OCI-M2 (cell line): ENCODE measurements around the gene KLHL29.
"Not testable (repeated sequence)": the region's sequence is repeated elsewhere in the genome, so short reads cannot be mapped to it uniquely, and the experiment has no call there.

Experiments
- DNase-seq: peaks from one replicate; lab custom pipeline; 2025; ENCODE audit not compliant: unreplicated experiment; lab: John Stamatoyannopoulos, UW

KLHL29 gene

DNA sequence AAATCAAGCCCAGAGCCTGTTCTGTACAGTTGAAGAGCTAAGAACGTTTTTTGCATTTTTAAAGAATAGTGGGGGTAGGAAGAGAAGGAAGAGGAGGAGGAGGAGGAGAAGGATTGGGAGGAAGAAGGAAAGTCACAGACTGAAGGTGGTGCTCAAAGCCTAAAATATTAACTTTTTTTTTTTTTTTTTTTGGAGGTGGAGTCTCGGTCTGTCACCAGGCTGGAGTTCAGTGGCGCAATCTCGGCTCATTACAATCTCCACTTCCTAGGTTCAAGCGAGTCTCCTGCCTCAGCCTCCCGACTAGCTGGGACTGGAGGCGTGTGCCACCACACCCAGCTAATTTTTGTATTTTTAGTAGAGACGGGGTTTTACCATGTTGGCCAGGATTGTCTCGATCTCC, 18.3 kb upstream of the KLHL29 start:
- no peak for DNase-seq

DNA sequence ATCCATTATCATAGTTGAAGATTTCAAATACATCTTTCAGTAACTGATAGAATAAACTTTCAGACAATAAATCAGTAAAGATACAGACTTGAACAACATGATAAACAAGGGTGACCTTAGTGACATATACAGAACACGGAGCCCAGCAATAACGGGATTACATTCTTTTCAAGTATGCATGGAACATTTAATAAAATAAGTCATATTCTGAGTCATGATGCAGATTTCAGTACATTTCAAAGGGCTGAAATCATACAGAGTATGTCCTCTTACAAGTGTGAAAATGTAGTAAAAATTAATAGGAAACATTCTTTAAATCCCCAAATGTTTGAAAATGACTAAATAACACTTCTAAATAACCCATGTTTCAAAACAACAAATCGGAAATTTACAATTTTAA, 17.2 kb upstream of the KLHL29 start:
- no peak for DNase-seq

DNA sequence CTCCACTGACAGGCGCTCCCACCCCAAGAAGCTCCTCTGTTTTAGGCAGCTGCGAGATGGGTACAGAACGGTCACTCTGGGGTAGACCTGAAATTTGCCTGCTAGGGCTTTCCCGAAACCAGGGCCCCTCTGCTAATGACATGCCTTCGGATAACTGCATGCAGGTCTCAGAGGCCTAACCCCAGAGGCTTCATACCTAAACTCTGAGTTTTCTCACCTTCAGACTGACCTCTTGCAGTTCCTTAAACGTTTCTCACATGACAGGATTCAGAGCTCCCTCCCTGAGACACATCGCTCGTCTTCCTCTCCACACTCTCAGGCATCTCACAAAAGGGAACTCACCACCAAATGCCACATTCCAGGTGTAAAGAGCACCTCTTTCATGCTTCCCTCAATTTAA, 11.3 kb upstream of the KLHL29 start:
- DNase-seq, result no peak

DNA sequence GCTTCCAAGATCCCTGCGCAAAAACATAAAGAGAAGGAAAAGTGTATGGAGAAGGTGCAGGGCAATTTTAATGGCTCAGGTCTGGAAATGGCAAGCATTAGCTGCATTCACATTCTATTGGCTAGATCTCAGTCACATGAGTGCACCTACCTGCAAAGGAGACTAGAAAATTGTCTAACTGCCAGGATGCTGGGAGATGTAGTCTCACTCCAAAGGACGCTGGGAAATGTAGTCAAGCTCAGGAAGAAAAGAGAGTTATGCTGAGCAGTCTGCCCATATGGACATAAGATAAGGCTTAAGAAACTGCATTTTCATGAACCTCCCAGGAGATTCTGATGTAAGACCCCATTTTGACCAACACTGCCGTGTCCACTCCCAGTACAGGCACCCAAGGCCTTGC, 9.5 kb upstream of the KLHL29 start:
- no peak for DNase-seq

DNA sequence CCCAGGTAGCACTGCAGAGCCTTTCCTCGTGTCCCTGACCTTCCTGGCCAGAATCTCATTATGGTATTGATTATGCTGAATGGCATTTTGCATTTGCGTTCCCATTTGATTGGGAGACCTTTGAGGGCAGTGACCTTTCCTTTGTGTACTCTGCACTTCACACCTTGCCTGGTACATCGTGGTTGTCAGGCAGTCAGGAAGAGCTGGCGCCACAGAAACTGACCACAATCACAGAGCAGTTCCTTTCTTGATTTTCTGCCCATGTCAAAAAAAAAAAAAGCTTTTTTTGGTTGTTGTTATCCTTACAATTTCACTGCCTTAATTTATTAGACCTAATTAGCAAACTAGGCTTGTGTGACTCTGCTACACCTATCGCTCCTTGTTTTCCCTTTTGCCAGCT, 8.9 kb upstream of the KLHL29 start:
- no peak for DNase-seq

DNA sequence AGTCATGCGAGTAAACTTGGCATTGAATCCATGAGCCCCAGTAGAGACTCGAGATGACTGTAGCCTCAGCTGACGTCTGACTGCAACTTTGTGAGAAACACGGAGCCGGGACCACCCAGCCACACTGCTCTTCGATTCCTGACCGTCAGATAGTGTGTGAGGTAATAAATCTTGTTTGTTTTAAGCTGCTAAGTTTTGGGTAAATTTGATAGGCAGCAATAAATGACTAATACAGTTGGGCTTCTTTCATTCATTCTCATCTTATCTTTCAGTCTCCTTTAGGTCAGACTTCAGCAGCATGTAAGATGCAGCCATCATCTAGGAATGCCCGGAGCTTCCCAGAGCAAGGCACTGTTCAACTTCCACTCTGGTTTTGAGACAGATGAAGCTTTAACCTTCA, 8.0 kb upstream of the KLHL29 start:
- DNase-seq, result no peak

DNA sequence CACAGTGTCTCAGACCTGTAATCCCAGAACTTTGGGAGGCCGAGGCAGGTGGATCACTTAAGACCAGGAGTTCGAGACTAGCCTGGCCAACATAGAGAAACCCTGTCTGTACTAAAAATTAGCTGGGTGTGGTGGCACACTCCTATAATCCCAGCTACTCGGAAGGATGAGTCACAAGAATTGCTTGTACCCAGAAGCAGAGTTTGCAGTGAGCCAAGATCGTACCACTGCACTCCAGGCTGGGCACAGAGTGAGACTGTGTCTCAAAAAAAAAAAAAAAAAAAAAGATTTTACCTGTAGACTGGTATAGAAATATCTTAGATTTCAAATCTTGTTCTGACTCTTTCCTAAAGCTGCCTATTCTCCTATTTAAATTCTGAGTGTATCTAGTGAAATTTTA, 7.2 kb upstream of the KLHL29 start:
- DNase-seq, result no peak

DNA sequence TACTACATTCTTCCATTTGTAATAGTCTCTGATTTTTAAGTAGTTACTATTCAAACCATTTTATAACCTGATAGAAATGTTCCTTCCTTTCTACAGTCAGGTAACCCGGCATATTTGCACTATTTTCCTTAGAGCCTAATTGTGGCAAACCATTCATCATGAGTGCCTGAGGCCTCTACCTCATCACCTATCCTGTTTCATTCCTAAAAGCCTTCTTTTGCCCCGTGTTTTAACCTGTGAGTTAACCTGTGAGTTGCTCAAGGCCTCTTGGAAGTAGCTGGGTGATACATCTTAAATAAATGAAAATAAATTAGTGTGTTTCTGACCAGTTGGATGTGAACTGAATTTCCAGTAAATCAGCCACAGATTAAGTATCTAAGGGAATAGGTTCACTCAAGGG, 6.5 kb upstream of the KLHL29 start:
- no peak for DNase-seq

DNA sequence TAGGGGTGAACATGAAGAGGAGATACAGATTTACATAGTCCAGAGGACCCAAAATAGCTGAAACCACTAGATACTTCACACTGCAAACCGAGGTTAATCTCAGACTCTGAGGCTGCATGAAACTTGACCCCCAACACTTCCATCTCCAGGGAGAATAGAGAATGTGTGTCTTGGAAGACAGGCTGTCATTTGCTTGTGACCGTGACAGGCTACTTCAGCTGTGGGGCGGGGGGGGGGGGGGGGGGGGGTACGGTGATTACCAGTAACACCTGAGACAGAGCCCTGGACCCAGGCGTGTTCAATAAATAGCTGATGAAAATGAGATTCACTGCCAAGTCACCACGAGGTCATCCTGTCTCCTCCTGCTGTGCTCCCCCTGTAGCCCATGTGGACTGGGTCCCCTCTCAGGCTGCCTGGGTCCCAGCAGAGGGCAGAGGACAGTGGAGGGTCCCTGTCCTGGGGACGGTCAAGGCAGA, 5.7 kb upstream of the KLHL29 start:
- DNase-seq, result no peak

DNA sequence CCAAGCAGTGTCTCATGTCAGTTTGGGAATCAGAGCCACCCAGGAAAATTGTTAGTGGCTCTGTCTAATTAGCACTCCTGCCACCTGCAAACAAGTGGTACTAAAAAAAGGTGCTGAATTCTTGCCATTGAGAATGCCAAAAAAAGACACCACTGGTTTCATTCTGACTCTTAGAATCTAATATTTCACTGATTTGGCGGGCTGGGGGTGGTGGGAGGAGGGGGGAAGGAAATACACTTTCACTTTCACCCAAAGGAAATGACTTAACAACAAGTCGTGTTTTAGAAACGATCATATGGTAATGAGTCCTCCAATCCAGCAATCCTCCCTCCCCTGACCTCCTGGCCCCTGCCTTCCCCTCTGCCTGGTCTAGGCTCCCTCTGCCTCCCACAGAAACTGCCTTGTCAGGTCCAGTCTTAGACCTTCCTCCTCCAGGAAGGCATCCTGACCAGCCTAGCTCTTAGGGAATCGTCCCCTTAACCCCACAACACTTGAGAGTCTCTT, 4.4 kb upstream of the KLHL29 start:
- DNase-seq, result no peak

DNA sequence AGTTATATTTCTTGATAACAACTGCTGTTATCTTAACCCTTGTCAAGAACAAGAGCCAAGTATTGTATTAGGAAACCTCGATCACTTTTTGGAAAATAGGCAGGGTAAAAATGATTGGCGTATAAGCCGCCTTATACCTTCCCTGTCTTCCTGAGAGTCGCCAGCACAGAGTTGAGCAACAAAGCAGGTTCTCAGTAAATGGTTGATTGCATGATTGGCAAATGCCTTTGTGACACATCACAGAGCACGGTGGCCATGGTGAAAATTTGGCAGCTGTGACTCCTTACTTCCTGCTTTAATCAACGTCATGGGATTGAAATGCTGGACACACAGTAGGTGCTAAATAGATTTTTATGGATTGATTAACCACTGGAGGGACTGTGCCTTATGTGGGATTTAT, 3.9 kb upstream of the KLHL29 start:
- no peak for DNase-seq

DNA sequence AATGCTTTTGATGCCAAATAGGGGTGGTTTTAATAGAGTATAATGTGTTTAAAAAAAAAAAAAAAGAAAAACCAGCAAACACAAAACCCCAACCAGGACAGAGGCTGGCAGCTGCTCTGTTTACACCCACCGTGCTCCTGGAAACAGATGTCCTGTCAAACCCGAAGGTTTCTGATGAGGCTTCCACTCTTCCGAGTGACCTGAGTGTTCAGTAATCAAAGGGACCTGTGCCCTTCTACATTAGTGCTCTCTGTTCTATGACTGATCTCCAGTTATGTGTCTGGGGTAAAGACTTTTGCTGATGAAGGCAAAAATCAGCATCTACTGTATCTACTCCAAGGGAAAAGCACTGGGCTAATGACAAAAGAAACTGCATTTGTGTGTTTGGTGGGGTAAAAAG, 3.5 kb upstream of the KLHL29 start:
- no peak for DNase-seq

DNA sequence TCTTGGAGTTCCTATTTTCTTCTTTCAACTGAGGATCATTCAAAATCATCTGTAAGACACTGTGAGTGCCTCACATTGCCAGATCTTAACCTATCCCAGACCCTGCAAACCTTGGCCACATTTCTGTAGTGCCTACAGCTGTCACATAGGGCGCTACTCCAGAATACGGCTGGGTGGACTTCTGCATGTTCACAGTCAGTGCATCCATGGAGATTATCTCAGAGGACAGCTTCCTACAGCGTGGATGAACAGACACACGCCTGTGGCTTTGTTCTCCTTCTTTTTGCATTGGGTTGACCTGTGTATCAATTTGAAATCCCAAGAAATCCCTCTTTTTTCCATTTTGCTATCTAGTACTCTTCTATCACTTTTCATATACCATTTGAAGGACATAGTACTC, 1.9 kb upstream of the KLHL29 start:
- no peak for DNase-seq

DNA sequence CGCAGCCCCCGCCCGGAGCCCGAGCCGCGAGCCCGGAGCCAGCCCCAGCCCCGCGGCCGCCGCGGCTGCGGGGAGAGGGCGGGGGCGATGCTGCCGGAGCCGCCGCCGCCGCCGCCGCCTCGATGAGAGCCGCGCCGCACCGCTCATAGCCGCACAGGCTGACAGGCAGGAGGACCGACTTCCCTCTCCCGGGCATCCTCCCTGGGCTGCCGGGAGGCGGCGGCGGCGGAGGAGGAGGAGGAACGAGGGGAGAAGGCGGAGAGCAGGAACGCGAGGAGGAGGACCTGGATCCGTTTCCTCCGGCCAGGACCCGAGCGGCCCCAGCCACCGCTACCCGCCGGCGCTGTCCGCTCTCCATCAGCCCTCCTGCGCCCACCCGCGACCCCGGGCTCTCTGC, 370 bp downstream of the KLHL29 start:
- no peak for DNase-seq

DNA sequence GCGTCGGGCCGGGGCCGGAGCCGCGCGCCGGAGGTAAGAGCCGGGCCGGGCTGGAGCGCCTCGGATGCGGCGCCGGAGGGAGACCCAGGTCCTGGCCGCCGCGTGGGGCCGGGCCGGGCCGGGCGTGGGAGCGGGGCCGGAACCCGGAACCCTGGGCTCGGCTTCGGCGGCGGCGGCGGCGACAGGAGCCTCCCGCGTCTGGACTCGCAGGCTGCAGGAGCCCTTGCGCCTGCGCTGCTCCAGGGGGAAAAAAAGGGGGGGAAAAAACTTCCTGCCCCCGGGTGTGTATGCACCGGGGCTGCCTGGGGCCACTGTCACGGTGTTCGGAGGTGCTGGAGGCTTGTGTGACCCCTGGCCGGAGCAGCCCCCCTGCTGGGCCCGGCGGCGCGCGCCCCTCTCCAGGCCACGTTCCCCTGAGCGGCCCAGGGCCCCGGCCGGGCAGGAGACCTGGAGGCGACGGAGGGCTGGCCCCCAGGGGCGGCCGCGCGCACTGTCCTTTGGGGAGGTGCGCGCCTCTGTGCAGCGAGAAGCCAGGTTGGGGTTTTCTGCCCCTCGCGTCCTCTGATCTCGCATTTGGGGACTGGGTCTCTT, 864 bp downstream of the KLHL29 start:
- no peak for DNase-seq

DNA sequence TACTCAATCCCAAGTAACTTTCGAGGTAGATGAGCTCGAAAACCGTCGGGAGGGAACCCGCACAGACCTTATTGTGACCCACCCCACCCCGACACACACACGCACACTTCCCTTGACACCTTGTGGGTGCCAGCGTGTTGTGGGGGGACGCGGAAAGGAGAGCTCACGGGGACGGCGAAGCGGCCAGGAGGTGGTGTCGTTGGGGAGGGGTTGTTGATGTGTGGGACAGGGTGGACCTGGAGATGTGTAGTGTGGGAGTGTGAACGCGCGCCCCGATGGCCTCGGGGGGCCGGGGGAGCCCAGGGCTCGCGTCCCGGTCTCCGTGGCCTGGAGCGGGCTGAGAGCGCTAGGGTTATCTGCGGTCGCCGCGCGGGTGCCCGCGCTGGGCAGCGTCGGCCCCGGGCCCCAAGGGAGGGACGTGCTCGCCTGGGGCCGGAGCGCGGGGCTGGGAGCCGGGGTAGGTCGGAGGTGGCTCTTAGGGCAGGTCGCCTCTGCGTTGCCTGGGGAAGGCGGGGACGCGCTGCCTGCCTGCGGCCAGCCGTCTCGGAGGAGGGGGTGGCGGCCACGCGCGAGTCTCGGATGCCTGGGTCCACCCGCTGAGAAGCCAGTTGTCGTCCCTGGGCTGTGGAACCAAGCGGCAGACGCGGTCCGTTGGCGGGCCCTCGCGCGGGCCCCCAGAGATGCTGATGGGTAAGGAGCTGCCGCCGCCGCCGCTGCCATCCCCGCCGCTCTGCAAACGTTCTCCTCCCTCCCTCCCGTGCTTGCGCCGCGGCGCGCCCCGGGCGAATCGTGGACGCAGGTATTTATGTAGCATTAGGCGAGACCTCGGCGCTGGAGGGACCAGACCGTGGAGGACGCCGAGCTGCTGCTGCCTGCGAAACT, 1.6 kb downstream of the KLHL29 start:
- DNase-seq, result no peak

DNA sequence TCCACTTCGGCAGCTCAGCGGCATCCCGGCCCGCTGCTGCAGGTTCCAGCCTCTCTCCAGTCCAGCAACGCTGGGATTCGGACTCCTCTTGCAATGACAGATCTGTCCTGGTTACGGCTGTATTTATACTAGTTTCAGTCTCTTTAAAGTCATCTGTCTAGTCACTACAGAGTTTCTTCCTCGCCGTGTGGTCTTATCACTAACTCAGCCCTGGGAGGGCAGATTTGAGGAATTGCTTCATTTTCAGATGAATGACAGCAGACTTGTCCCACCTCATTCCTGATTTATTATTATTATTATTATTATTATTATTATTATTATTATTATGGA, 2.2 kb downstream of the KLHL29 start:
- DNase-seq, result no peak

DNA sequence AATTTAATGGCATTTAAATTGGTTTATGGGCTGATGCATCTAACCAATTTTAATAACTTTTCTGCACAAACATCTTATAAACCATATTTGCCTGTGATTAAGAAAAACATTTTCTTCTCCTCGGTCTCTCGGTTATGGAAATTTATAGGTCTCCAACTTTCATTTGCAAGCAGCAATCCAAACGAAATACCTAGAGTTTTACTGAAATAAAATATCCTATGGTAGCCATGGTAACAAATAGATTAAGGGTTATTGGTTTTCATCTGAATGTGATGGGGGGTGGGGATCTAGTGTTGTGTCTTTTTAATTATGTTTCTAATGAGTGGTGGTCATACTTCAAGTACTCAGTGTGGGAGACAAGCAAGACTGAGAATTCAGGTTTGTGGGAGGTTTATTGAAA, 2.9 kb downstream of the KLHL29 start:
- no peak for DNase-seq

DNA sequence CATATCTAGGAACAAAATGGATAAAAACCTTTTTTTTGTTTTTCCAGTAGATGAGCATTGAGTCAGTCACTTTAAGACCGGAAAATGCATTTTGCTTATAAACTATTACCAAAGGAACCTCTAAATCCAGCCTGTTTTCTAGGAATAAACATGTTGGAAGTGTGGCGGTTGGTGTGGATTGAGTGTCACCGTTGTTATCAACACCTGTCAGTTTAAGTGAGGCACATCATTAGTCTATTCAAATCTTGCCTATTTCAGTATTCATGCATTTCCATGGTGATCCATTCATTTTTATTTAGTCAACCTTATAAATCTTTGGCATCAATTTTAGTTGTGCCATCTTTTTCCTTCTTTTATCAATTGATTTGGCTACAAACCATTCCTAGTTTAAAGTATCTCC, 3.3 kb downstream of the KLHL29 start:
- DNase-seq, result no peak

DNA sequence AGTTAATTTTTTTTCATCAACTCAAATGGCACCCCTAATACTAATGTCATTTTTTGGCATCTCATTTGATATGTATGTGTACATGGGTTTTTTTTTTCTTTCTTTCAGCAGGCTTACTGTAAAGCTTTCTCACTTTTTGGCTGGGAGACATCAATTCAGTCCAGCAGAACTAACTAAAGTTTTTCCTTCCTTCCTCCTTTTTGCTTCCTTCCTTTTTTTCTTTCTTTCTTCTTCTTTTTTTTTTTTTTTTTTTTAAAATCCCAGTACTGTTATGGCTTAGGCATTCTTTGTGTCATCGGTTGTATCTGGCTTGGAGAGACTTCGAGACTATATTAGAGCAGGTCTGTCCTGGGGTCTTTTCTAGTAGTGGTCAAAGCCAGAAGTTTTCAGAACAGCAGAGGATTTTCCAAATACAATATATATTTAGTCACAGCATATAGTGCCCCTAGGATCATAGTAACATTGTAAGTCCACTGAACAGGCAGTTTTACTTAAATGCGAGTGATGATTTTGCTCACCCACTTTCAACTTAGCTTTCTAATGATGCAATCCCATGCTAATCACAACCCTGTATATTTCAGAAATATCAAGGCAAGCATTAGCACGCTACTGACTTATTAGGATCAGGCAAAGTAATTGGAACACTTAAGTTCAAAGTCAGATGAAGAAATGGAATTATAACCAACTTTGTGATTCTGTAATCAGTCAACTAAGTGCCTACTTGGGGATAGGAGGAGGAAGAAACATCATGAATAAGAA, 4.0 kb downstream of the KLHL29 start:
- no peak for DNase-seq

DNA sequence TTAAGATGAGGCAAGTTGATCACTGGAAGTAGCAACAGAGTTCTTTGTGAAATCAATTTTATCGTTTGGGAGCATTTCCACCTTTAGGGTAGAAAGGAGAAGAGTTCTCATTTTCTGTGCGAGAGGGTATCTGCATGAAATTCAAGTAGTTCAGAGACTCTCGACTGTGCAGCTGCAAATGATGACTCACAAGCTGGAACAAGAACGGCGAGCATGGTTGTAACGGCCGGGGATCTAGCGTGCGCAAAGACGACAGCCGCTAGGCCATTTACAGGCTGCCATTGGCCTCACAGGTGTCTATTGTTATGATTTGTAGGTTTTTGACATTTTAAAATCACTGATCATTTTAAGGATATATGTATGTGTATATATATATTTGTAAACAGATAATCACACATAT, 5.2 kb downstream of the KLHL29 start:
- no peak for DNase-seq

DNA sequence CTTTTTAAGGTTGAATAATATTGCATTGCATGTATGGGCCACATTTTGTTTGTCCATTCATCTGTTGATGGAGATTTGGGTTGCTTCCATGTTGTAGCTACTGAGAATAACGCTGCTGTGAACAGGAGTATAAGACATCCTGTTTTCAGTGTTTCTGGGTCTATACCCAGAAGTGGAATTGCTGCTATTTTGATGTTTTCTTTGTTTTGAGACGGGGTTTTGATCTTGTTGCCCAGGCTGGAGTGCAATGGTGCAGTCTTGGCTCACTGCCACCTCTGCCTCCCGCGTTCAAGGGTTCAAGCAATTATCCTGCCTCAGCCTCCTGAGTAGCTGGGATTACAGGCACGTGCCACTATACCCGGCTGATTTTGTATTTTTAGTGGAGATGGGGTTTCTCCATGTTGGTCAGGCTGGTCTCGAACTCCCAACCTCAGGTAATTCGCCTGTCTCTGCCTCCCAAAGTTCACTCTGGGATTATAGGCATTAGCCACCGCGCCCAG, 6.3 kb downstream of the KLHL29 start:
- not testable (repeated sequence) for DNase-seq
